Forelimb muscle (tissue), 1 donor: Measurements from ENCODE around the gene ARNT2. TPM values are rescaled to one million over a fixed set of nuclear protein-coding genes. Genes with fewer than 3 reads are reported as not detected.

ENCODE experiments used
- polyA plus RNA-seq: library from polyadenylated mRNA; unstranded; fragments of 120-200 nt; gene quantifications from one replicate; pipeline ENCODE4 v1.2.1, GENCODE V29; 2013; ENCODE audit not compliant: insufficient read length

Gene ARNT2
- polyA plus RNA-seq, 1 donor, result 6.6 TPM

Other genes starting within 250 kb of the ARNT2 start
- gene CTXND1, start 152.2 kb upstream of the ARNT2 start, polyA plus RNA-seq, result 0.90 TPM